ENCODE measurements around the gene CRLF3.

- TF ChIP-seq, protein P1, sequence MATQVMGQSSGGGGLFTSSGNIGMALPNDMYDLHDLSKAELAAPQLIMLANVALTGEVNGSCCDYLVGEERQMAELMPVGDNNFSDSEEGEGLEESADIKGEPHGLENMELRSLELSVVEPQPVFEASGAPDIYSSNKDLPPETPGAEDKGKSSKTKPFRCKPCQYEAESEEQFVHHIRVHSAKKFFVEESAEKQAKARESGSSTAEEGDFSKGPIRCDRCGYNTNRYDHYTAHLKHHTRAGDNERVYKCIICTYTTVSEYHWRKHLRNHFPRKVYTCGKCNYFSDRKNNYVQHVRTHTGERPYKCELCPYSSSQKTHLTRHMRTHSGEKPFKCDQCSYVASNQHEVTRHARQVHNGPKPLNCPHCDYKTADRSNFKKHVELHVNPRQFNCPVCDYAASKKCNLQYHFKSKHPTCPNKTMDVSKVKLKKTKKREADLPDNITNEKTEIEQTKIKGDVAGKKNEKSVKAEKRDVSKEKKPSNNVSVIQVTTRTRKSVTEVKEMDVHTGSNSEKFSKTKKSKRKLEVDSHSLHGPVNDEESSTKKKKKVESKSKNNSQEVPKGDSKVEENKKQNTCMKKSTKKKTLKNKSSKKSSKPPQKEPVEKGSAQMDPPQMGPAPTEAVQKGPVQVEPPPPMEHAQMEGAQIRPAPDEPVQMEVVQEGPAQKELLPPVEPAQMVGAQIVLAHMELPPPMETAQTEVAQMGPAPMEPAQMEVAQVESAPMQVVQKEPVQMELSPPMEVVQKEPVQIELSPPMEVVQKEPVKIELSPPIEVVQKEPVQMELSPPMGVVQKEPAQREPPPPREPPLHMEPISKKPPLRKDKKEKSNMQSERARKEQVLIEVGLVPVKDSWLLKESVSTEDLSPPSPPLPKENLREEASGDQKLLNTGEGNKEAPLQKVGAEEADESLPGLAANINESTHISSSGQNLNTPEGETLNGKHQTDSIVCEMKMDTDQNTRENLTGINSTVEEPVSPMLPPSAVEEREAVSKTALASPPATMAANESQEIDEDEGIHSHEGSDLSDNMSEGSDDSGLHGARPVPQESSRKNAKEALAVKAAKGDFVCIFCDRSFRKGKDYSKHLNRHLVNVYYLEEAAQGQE (IDR thresholded peaks at IDR 0.05; ENCODE audit: insufficient read depth in 1 of 2, low read depth in 2 of 2, low read length in 2 of 2) = no peak
- TF ChIP-seq SIN3A (IDR thresholded peaks at IDR 0.05; ENCODE audit: borderline replicate concordance, insufficient read depth, low read length) = no peak
- no peak for TF ChIP-seq TAF1 (IDR thresholded peaks at IDR 0.05; ENCODE audit: borderline replicate concordance, insufficient read depth, low read length)
- no peak; the same call in 1 of the 2 replicates for TF ChIP-seq POLR2AphosphoS5 (IDR thresholded peaks at IDR 0.05; ENCODE audit: low read depth, low read length)
Measured at GRCh38 chr17:30794372-30794771, 30.1 kb downstream of the CRLF3 start.
